ENCODE results near the gene OR5D16. TPM values are rescaled to one million over a fixed set of nuclear protein-coding genes. Genes with fewer than 3 reads are reported as not detected.

OR5D16 gene
- not detected in 2 replicates for polyA plus RNA-seq

GRCh38 chr11:55838452-55838851 lies at the start of gene OR5D16:
TSS of gene OR5D16 (plus strand) at chr11:55838752. CDS start at chr11:55838752, 0 bp downstream.

DNA sequence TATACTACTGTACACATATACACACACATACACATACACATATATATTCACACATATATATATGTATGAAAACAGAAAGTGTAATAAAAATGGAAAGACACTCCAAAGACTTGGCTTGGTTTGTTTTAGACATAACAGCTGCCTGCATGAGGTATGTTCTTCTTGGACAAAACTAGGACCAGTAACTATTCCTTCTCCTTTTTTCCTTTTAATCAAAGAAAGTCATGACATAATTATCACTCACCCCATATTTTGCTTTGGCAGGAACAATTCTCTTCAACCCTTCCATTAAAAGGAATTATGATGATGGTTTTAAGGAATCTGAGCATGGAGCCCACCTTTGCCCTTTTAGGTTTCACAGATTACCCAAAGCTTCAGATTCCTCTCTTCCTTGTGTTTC lies 43.3 kb upstream of the OR5D16 start, which contains the start of gene OR5D14:
OR5D14 (plus strand) TSS at position 301 of the 400 bp plus-strand sequence; CDS start at position 301, 0 bp downstream.

DNA sequence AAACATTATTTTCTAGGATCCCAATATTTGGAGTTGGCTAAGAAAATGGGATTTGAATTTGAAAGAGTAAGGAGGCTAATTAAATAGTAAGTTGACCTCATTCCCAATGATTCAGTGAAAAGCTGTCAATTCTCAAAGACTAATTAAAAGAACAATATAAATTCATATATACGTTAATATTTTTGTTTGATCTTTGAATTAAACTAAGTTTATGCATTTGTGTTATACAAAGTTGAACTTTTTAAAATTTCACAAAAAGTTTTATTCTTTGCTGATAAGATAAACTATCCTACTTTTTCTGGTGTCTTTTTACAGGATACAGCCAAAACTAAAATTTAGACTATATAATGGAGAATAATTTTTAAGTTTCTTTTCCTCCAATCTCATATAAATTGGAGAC lies 27.5 kb upstream of the OR5D16 start, which contains the start of gene OR5L1:
OR5L1 (plus strand) TSS at position 301 of the 400 bp plus-strand sequence. CDS start 100 bp downstream, outside the sequence.

GRCh38 chr11:55819330-55819729 lies 19.2 kb upstream of the OR5D16 start, which contains the start of gene OR5D18:
TSS of gene OR5D18 (plus strand) at chr11:55819630. CDS start at chr11:55819630, 0 bp downstream.

GRCh38 chr11:55826919-55827318 lies 11.6 kb upstream of the OR5D16 start, which contains the start of gene OR5L2:
TSS of gene OR5L2 (plus strand) at chr11:55827219. CDS start at chr11:55827219, 0 bp downstream.

DNA sequence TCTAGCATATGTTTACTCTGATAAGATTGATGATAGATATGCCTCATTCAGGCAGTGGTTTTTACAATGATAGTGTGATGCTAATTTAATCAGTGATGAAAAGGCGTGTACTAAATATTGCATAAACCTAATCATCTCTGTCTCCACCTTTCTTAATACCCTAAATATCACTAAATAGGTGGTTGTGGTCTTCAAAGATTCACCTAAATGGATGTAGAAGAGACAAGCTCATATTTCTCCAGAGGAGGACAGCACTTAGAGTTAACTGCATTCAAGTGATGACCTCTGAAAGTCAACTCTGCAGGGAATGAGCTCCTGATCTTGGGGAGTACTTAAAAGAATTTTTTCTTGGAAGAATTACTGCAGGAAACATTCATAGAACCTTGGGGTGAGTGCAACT lies 44.4 kb downstream of the OR5D16 start, which contains the start of gene TRIM51:
TRIM51 (plus strand) TSS at position 301 of the 400 bp plus-strand sequence. CDS start 2,132 bp downstream, outside the sequence.

Other genes with a start within 250 kb of the OR5D16 start
- not detected in 2 replicates for gene OR4C11, start 231.1 kb upstream of the OR5D16 start, polyA plus RNA-seq
- gene OR4P4, start 203.6 kb upstream of the OR5D16 start, polyA plus RNA-seq = not detected in 2 replicates
- not detected in 2 replicates for gene OR4S2, start 190.4 kb upstream of the OR5D16 start, polyA plus RNA-seq
- not detected in 2 replicates for gene OR4C6, start 176.6 kb upstream of the OR5D16 start, polyA plus RNA-seq
- gene OR5D13, start 65.3 kb upstream of the OR5D16 start, polyA plus RNA-seq = not detected in 2 replicates
- not detected in 2 replicates for gene OR5D14, start 43.2 kb upstream of the OR5D16 start, polyA plus RNA-seq
- not detected in 2 replicates for gene OR5L1, start 27.4 kb upstream of the OR5D16 start, polyA plus RNA-seq
- gene OR5D18, start 19.1 kb upstream of the OR5D16 start, polyA plus RNA-seq = not detected in 2 replicates
- not detected in 2 replicates for gene OR5L2, start 11.5 kb upstream of the OR5D16 start, polyA plus RNA-seq
- gene TRIM51, start 44.5 kb downstream of the OR5D16 start, polyA plus RNA-seq = not detected in 2 replicates
- gene OR5W2, start 75.8 kb downstream of the OR5D16 start, polyA plus RNA-seq = not detected in 2 replicates
- not detected in 2 replicates for gene OR5I1, start 97.6 kb downstream of the OR5D16 start, polyA plus RNA-seq
- gene OR10AG1, start 131.2 kb downstream of the OR5D16 start, polyA plus RNA-seq = not detected in 2 replicates
- gene OR5F1, start 155.9 kb downstream of the OR5D16 start, polyA plus RNA-seq = not detected in 2 replicates
- gene OR5AS1, start 188.9 kb downstream of the OR5D16 start, polyA plus RNA-seq = not detected in 2 replicates